Liver (tissue), 3 donors: ENCODE results near the gene SNAI3.

Experiments
- CTCF ChIP-seq: fragments of 150-350 bp; IDR thresholded peaks from 2 replicates; pipeline ENCODE4 v1.5.1; 2017; ENCODE audit warnings: improper control_type of control experiment, low read depth, low read length; ENCODE audit not compliant: missing input control
- TAF1 ChIP-seq: conservative IDR thresholded peaks from 2 replicates; pipeline ENCODE4 v1.6.1; 2016; ENCODE audit warnings: antibody characterized with exemption, mild to moderate bottlenecking
- YY1 ChIP-seq: IDR thresholded peaks from 2 replicates; pipeline ENCODE4 v1.6.1; 2016; ENCODE audit warnings: antibody characterized with exemption, mild to moderate bottlenecking
- ZBTB33 ChIP-seq: IDR thresholded peaks from 2 replicates; pipeline ENCODE4 v1.6.1; 2016; ENCODE audit warnings: antibody characterized with exemption
- TF ChIP-seq, protein P1 (sequence below): IDR thresholded peaks from 2 replicates; pipeline ENCODE4 v1.6.1; 2016; ENCODE audit warnings: antibody characterized with exemption, mild to moderate bottlenecking
- TF ChIP-seq, protein P2 (sequence below): IDR thresholded peaks from 2 replicates; pipeline ENCODE4 v1.6.1; 2016; ENCODE audit warnings: antibody characterized with exemption
- donor health status: healthy.
- donor health status: healthy.

- TF ChIP-seq CTCF (no peak), YY1 (no peak), ZBTB33 (no peak), TAF1 (no peak)
- TF ChIP-seq, protein P1, sequence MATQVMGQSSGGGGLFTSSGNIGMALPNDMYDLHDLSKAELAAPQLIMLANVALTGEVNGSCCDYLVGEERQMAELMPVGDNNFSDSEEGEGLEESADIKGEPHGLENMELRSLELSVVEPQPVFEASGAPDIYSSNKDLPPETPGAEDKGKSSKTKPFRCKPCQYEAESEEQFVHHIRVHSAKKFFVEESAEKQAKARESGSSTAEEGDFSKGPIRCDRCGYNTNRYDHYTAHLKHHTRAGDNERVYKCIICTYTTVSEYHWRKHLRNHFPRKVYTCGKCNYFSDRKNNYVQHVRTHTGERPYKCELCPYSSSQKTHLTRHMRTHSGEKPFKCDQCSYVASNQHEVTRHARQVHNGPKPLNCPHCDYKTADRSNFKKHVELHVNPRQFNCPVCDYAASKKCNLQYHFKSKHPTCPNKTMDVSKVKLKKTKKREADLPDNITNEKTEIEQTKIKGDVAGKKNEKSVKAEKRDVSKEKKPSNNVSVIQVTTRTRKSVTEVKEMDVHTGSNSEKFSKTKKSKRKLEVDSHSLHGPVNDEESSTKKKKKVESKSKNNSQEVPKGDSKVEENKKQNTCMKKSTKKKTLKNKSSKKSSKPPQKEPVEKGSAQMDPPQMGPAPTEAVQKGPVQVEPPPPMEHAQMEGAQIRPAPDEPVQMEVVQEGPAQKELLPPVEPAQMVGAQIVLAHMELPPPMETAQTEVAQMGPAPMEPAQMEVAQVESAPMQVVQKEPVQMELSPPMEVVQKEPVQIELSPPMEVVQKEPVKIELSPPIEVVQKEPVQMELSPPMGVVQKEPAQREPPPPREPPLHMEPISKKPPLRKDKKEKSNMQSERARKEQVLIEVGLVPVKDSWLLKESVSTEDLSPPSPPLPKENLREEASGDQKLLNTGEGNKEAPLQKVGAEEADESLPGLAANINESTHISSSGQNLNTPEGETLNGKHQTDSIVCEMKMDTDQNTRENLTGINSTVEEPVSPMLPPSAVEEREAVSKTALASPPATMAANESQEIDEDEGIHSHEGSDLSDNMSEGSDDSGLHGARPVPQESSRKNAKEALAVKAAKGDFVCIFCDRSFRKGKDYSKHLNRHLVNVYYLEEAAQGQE = no peak
- TF ChIP-seq, protein P2, sequence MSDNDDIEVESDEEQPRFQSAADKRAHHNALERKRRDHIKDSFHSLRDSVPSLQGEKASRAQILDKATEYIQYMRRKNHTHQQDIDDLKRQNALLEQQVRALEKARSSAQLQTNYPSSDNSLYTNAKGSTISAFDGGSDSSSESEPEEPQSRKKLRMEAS = no peak
Observed at GRCh38 chr16:88661468-88661867, 24.8 kb downstream of the SNAI3 start.
